ENCODE measurements around the gene CSF2RB.

DNA sequence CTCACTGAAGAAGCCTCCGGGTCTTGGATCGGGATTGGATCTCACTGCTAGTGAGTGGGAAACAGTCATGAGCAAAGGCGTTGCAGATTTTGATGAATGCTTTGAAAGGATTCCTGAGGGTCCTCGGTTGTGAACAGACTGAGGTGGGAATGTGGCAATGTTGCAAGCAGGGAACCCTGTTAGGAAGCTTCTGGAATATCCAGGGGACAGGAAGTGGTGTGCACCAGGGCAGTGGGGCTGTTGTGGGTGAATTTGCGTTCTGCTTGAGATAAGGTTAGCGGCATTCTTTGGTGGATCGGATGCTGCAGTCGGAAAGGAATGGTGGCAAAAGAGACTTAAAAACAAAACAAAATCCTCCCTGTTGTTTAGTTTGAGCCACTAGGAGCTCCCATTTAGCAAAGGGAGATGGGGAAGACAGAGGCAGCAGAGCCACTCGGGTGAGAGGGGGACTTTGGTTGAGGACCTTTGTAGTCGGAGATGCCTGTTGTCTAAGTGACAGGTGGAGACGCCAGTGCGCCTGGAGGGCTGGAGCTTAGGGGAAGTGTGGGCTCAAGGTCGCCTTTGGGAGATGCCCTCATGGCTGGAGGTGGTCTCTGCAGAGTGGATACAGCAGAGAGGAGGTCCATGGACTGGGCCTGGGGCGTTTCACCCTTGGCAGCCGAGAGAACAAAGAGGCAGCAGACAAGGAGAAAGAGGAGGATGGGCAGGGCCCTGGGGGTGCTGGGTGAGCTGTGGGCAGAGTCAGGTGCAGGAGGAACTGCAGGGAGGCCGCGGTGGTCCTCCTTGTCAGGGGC is 37.6 kb downstream of the CSF2RB start:
- TF ChIP-seq POLR2A (IDR thresholded peaks at IDR 0.05; ENCODE audit: low read length) (no peak), GATA1 (IDR thresholded peaks at IDR 0.05; ENCODE audit: low read depth, low read length) (no peak)
